ENCODE data around the gene TF.

The TF gene

DNA sequence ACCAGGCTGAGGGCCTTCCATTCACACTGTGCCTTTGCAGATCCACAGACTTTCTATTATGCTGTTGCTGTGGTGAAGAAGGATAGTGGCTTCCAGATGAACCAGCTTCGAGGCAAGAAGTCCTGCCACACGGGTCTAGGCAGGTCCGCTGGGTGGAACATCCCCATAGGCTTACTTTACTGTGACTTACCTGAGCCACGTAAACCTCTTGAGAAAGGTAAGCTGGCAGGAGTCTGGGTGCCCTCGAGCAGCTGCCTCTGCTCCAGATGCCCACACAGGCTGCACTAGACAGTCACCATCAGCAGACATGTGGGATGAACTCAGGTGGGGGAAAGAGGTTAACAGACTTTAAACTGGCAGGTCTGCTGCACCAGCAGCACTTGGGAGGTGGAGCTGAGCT lies 8.3 kb downstream of the TF start:
- no peak for TF ChIP-seq POLR2AphosphoS5 (IDR thresholded peaks at IDR 0.05; ENCODE audit: low read depth, low read length)
- TF ChIP-seq, protein P1, sequence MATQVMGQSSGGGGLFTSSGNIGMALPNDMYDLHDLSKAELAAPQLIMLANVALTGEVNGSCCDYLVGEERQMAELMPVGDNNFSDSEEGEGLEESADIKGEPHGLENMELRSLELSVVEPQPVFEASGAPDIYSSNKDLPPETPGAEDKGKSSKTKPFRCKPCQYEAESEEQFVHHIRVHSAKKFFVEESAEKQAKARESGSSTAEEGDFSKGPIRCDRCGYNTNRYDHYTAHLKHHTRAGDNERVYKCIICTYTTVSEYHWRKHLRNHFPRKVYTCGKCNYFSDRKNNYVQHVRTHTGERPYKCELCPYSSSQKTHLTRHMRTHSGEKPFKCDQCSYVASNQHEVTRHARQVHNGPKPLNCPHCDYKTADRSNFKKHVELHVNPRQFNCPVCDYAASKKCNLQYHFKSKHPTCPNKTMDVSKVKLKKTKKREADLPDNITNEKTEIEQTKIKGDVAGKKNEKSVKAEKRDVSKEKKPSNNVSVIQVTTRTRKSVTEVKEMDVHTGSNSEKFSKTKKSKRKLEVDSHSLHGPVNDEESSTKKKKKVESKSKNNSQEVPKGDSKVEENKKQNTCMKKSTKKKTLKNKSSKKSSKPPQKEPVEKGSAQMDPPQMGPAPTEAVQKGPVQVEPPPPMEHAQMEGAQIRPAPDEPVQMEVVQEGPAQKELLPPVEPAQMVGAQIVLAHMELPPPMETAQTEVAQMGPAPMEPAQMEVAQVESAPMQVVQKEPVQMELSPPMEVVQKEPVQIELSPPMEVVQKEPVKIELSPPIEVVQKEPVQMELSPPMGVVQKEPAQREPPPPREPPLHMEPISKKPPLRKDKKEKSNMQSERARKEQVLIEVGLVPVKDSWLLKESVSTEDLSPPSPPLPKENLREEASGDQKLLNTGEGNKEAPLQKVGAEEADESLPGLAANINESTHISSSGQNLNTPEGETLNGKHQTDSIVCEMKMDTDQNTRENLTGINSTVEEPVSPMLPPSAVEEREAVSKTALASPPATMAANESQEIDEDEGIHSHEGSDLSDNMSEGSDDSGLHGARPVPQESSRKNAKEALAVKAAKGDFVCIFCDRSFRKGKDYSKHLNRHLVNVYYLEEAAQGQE (IDR thresholded peaks at IDR 0.05; ENCODE audit: insufficient read depth in 1 of 2, low read depth in 2 of 2, low read length in 2 of 2) = no peak
- TF ChIP-seq FOXP2 (optimal IDR thresholded peaks at IDR 0.05; ENCODE audit: borderline replicate concordance, extremely low read depth, extremely low read length, insufficient read depth) = no peak
- no peak for TF ChIP-seq TAF1 (IDR thresholded peaks at IDR 0.05; ENCODE audit: borderline replicate concordance, insufficient read depth, low read length)
- no peak for TF ChIP-seq SIN3A (IDR thresholded peaks at IDR 0.05; ENCODE audit: borderline replicate concordance, insufficient read depth, low read length)

DNA sequence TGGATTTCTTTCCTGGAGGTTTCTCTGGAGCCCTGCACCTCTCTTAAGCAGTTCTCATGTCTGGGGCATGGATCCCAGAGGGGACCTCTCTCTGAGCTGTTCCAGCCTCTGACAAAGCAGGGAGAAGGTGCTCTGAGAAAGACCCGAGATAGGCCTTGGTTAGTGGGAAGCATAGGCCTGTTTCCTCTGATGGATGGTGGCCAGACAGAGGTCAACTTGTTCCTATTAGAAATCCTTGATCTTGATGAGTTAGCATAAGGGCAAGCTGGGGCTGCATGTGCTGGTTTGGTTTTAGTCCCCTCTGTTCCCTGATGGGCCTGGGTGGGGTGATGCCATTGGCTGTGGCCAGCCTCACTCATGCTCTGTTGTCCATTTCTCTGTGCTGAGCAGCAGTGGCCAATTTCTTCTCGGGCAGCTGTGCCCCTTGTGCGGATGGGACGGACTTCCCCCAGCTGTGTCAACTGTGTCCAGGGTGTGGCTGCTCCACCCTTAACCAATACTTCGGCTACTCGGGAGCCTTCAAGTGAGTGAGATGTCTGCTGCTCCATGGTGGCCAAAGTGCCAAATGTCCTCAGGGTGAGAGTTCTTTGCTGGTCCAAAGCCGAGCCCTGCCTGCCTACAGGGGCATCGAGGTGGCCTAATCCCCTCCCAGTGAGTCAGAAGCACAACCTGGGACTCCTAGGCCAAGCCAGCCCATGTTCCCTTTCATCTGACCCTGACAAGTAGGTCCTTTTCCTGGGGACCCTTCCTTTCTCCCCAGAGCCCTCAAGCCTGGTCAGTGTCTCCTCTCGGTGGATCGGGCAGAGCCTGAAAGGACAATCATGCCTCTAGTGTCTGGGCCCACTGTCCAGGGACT lies 9.0 kb downstream of the TF start:
- TF ChIP-seq, protein P1 (IDR thresholded peaks at IDR 0.05; ENCODE audit: insufficient read depth in 1 of 2, low read depth in 2 of 2, low read length in 2 of 2) = no peak
- TF ChIP-seq TAF1 (IDR thresholded peaks at IDR 0.05; ENCODE audit: borderline replicate concordance, insufficient read depth, low read length) (no peak), FOXP2 (optimal IDR thresholded peaks at IDR 0.05; ENCODE audit: borderline replicate concordance, extremely low read depth, extremely low read length, insufficient read depth) (no peak), POLR2AphosphoS5 (IDR thresholded peaks at IDR 0.05; ENCODE audit: low read depth, low read length) (no peak)

DNA sequence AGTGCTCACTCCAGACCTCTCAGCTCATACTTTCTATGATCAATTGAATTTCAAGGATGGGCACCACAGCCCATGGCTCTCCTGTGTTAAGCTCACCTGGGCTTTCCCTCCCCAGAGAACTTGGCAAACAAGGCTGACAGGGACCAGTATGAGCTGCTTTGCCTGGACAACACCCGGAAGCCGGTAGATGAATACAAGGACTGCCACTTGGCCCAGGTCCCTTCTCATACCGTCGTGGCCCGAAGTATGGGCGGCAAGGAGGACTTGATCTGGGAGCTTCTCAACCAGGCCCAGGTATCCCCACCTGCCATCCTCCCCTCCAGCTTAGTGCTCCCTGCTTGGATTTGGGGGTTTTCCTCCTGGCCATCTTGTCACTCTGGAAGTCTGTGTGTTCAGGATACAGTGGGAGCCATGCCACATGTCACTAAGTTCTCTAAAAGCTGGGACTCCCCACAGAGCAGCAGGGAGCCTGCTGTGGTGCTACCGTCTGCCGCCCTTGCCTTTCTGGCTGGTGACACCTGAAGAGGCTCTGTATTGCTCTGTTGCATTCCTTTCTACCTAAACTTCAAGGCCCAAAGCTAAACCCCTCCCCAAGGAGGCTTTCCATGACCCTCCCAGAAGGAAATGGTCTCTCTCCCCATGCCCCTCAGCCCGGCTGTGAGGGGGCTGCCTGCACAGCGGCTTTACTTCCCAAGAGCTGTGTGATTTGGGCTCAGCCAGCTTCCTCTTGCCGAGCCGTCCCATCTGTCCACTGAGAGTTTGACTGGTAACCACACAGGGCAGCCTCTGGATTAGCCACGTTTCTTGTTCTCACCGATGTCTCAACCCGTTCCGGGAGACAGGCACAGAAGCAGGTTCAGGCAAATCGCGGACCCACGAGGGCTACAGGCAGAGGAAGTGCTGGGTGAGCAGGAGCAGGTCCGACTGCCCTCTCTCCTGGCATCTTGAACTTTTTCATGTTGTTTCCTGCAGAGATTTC lies 10.8 kb downstream of the TF start:
- TF ChIP-seq FOXP2 (optimal IDR thresholded peaks at IDR 0.05; ENCODE audit: borderline replicate concordance, extremely low read depth, extremely low read length, insufficient read depth) (no peak), TAF1 (IDR thresholded peaks at IDR 0.05; ENCODE audit: borderline replicate concordance, insufficient read depth, low read length) (no peak), SIN3A (IDR thresholded peaks at IDR 0.05; ENCODE audit: borderline replicate concordance, insufficient read depth, low read length) (no peak)
- TF ChIP-seq, protein P1 (IDR thresholded peaks at IDR 0.05; ENCODE audit: insufficient read depth in 1 of 2, low read depth in 2 of 2, low read length in 2 of 2) = no peak

DNA sequence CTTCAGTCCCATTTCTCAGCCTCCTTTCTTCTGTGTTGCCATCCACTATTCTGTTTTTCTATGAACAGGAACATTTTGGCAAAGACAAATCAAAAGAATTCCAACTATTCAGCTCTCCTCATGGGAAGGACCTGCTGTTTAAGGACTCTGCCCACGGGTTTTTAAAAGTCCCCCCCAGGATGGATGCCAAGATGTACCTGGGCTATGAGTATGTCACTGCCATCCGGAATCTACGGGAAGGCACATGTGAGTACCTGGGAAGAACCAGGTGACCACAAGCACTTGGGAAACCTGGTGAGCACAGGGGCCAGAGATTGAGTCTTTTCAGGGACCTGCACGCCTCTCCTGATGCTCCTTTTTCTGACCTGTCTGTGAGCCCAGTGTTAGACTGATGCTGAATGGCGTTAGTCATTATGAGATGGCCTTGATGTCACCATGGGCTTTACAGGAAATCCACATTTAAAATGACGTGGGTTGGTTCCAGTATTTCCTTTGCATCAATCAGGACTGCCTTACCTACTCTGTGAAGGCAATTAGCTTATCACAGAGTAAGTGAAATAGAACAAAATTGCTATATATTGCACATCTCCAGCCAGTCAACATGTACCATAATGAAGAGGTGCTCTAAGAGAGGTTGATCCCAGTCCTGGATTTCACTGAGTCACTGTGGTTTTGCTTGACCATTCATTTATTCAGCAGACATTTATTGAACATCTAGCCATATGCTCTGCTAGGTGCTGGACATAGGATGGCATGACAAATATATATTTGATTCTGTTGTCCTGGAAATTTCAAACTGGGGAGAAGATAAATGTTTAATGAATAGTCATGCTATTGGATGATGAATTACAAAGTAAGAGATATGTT lies 11.7 kb downstream of the TF start:
- TF ChIP-seq TAF1 (IDR thresholded peaks at IDR 0.05; ENCODE audit: borderline replicate concordance, insufficient read depth, low read length) (no peak), FOXP2 (optimal IDR thresholded peaks at IDR 0.05; ENCODE audit: borderline replicate concordance, extremely low read depth, extremely low read length, insufficient read depth) (no peak), POLR2AphosphoS5 (IDR thresholded peaks at IDR 0.05; ENCODE audit: low read depth, low read length) (no peak), SIN3A (IDR thresholded peaks at IDR 0.05; ENCODE audit: borderline replicate concordance, insufficient read depth, low read length) (no peak)
- TF ChIP-seq, protein P1 (IDR thresholded peaks at IDR 0.05; ENCODE audit: insufficient read depth in 1 of 2, low read depth in 2 of 2, low read length in 2 of 2) = no peak

All from PFSK-1 (cell line).